Activated CD8-positive, alpha-beta memory T cell treated with anti-CD3 and anti-CD28 coated beads, Interleukin-2, amount 50 U/mL, for 24 hours (primary cell): ENCODE measurements around the gene TRPM2.

Source experiments
- DNase-seq: peaks from one replicate; pipeline ENCODE4 v3.0.0-alpha.2; 2020; ENCODE audit errors: extremely low read depth

The TRPM2 gene

GRCh38 chr21:44444286-44444931, 91.0 kb downstream of the TRPM2 start:
- DNase-seq = no peak

- no peak for DNase-seq
These were observed 91.9 kb downstream of the TRPM2 start for GRCh38 chr21:44445145-44445812.

- no peak for DNase-seq
These were observed 95.3 kb downstream of the TRPM2 start for GRCh38 chr21:44448651-44449131.

GRCh38 chr21:44449473-44450363, 96.3 kb downstream of the TRPM2 start:
- DNase-seq = no peak

- DNase-seq = no peak
These were observed 97.0 kb downstream of the TRPM2 start for GRCh38 chr21:44450402-44450801.

- no peak for DNase-seq
These were observed 97.6 kb downstream of the TRPM2 start for GRCh38 chr21:44450999-44451398.

- DNase-seq = no peak
These were observed 99.7 kb downstream of the TRPM2 start for GRCh38 chr21:44453120-44453519.

- no peak for DNase-seq
These were observed 100.6 kb downstream of the TRPM2 start for GRCh38 chr21:44454058-44454457.

- DNase-seq = peak; percentile 37
These were observed 101.5 kb downstream of the TRPM2 start, which contains the start of gene LRRC3 for GRCh38 chr21:44454747-44455523. Gene LRRC3 (plus strand): TSS chr21:44455510. CDS start chr21:44456645, 1,135 bp downstream.

- no peak for DNase-seq
These were observed 102.2 kb downstream of the TRPM2 start for GRCh38 chr21:44455524-44456213.

GRCh38 chr21:44456214-44456914, 102.9 kb downstream of the TRPM2 start:
- no peak for DNase-seq

GRCh38 chr21:44456915-44457736, 103.7 kb downstream of the TRPM2 start:
- DNase-seq = no peak

- DNase-seq = no peak
These were observed 105.7 kb downstream of the TRPM2 start for GRCh38 chr21:44458971-44459711.

- DNase-seq = no peak
These were observed 106.5 kb downstream of the TRPM2 start for GRCh38 chr21:44459712-44460440.

- DNase-seq = no peak
These were observed 107.0 kb downstream of the TRPM2 start for GRCh38 chr21:44460441-44460755.

GRCh38 chr21:44461005-44461404, 107.6 kb downstream of the TRPM2 start:
- DNase-seq = no peak

- DNase-seq = no peak
These were observed 108.1 kb downstream of the TRPM2 start for GRCh38 chr21:44461464-44462001.
